SH-SY5Y (cell line): ENCODE results near the gene HOXD4.

Experiments
- GATA2 ChIP-seq: IDR thresholded peaks from 2 replicates; pipeline ENCODE4 v1.6.1; 2011; ENCODE audit warnings: mild to moderate bottlenecking, low read depth, low read length
- GATA3 ChIP-seq: IDR thresholded peaks from 2 replicates; pipeline ENCODE4 v1.6.1; 2011; ENCODE audit warnings: low read depth, mild to moderate bottlenecking, low read length, moderate library complexity

HOXD4 gene

DNA sequence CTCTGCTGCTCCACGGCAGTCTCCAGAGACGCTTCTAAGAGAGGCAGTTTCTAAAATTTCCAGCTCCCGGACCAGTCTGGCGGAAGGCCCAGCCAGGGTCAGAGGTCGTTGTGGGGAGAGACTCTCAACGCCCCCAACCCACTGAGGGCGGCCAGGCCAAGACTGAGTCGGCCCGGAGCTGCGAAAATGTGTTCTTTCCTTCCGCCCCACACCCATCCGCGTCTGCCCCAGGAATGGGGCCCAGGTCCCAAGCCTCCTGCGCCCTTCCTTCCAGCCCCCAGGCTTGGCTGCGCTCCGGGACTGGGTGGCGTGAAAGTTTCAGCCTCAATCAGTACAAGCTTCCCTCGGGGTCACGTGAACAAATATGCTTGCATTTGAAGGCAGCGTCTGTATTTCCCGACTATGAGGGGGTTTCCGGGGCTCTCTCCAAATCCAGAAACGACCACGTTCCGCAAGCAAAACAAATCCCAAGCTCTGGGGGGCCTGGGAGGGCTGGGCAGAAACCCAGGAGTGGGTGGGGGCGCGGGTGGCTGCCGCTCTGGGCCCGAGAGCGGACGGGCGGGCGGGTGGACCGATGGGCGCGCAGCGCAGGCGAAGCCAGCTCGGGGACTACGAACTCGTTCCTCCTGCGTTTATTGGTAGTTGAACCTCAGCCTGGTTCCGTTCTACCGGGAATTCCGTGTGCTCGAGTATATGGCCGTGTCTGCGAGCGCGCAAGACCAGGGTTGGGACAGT lies 9.1 kb downstream of the HOXD4 start:
- TF ChIP-seq GATA3 (no peak), GATA2 (no peak)

- TF ChIP-seq GATA2, result no peak
- TF ChIP-seq GATA3, result no peak
Observed at GRCh38 chr2:176160986-176161824, 9.9 kb downstream of the HOXD4 start.

GRCh38 chr2:176161825-176162626 lies 10.7 kb downstream of the HOXD4 start:
- TF ChIP-seq GATA2, result no peak
- no peak for TF ChIP-seq GATA3

GRCh38 chr2:176162911-176163671 lies 11.7 kb downstream of the HOXD4 start:
- TF ChIP-seq GATA3 (no peak), GATA2 (no peak)

- TF ChIP-seq GATA2 (no peak), GATA3 (no peak)
Observed at GRCh38 chr2:176163672-176164056, 12.3 kb downstream of the HOXD4 start.

GRCh38 chr2:176164201-176164600 lies 12.9 kb downstream of the HOXD4 start:
- TF ChIP-seq GATA3 (no peak), GATA2 (no peak)

- no peak for TF ChIP-seq GATA3
- TF ChIP-seq GATA2, result no peak
Observed at GRCh38 chr2:176164611-176165369, 13.4 kb downstream of the HOXD4 start.

DNA sequence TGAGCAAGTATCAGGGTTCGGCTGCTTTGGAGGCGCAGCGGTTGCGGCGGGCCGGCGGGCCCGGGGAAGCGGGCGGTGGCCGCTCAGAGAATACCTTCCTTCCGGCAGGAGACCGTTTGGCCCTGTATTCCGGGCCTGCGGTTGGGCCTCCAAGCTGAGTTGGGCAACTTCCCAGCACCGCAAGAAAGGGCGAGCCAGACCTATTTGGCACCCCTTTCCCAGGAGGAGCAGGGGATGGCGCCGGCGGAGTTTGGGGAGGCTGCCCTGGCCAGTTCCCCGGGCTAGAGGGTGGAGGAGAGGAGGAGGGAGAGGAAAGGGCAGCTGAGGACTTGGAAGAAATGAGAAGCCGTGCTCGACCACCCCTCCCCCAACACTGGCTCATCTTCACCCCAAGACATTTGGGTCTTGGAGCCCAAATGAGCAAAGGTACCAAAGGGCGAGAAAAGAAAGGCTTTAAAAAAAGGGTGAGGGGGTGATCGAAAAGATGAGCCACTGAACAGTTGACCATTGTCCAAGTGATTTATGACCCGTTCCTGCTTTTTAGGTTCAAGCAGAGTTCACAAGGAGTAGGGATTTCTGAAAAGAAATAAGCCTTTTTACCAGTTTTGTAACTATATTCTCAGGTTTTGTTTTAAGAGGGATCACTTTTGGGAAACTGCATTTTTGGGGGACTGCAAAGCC lies 14.2 kb downstream of the HOXD4 start:
- no peak for TF ChIP-seq GATA3
- TF ChIP-seq GATA2, result no peak

DNA sequence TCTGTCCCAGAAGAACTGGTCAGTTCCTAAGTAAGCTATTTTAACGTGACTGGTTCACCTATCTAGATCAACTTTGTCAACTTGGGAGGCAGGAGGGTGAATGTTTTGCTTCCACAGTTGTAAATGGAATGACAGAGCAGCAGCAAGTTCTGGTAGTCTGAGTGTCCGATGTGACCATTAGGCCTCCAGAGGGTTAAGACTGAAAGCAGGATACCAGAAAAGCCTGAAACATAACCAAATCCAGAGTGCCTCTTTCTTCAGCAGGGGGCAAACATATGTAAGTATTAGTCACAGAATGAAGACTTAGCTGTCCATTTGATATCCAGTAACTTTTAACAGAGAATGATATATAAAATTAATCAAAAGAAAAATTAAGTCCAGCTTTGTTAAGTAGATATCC lies 14.9 kb downstream of the HOXD4 start:
- TF ChIP-seq GATA2 (no peak), GATA3 (no peak)

GRCh38 chr2:176167398-176167797 lies 16.0 kb downstream of the HOXD4 start:
- TF ChIP-seq GATA2, result no peak
- no peak for TF ChIP-seq GATA3

- TF ChIP-seq GATA3 (no peak), GATA2 (no peak)
Observed at GRCh38 chr2:176169181-176169580, 17.8 kb downstream of the HOXD4 start.

DNA sequence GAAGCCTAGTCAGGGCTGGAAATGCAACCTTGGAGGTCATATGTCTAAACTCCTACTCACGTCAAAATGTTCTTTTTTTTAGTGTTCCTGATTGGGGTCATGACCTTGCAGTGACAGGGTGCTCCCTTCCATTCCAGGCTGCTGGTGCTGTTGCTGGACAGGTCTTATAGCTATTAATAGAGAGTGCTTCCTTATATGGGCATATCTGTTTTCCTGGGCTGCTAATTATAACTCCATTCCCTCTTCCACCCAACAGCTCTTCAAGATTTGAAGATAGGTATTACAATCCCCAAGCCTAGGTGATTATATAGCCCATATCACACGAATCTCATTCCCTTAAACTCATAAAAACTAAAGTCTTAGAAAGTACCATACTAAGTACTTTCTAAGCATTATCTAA lies 18.4 kb downstream of the HOXD4 start:
- TF ChIP-seq GATA2, result no peak
- no peak for TF ChIP-seq GATA3
